HG02840 (cell line): ENCODE measurements around the gene MTMR12.
"Not testable (repeated sequence)": the region's sequence is repeated elsewhere in the genome, so short reads cannot be mapped to it uniquely, and the experiment has no call there.

Source experiments
- ATAC-seq: cut with Tn5 transposase; IDR thresholded peaks from one replicate; pipeline ENCODE4 v1.9.1; 2021; ENCODE audit warnings: mild to moderate bottlenecking, moderate library complexity, moderate number of reproducible peaks; ENCODE audit not compliant: unreplicated experiment, low FRiP score

Gene MTMR12

GRCh38 chr5:32245742-32246141, 67.0 kb downstream of the MTMR12 start:
- no peak for ATAC-seq

DNA sequence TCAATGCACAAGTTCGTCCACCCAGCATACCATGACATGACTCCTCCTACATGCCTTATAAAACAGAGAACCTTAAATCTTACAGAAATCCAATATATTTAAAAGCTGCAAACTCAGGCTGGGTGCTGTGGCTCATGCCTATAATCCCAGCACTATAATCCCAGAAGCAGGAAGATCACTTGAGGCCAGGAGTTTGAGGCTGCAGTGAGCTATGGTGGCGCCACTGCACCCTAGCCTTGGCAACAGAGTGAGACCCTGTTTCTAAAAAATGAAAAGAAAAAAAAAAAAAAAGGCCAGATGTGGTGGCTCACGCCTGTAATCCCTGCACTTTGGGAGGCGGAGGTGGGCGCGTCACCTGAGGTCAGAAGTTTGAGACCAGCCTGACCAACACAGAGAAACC, 68.7 kb downstream of the MTMR12 start:
- no peak for ATAC-seq

GRCh38 chr5:32241034-32241783, 71.5 kb downstream of the MTMR12 start:
- no peak for ATAC-seq

DNA sequence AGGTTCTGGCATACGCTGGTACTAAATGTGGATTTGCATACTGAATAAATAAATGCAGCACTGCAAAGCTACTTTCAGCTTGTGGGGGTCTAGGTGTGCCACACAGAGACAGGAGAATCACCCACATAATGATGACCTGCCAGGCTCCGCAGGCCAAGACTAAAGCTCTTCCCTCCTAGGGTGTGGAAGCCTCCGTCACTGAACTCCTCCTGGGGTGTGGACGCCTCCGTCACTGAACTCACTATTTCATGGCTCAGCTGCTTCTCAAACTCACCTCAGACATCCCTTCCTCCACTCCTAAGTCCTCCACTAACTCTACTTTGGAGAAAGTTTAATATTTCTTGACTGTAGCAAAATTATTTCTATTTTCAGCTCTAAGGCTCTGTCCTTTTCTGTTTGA, 73.4 kb downstream of the MTMR12 start:
- ATAC-seq, result no peak

- ATAC-seq, result no peak
Measured at GRCh38 chr5:32233696-32234447, 78.9 kb downstream of the MTMR12 start.

DNA sequence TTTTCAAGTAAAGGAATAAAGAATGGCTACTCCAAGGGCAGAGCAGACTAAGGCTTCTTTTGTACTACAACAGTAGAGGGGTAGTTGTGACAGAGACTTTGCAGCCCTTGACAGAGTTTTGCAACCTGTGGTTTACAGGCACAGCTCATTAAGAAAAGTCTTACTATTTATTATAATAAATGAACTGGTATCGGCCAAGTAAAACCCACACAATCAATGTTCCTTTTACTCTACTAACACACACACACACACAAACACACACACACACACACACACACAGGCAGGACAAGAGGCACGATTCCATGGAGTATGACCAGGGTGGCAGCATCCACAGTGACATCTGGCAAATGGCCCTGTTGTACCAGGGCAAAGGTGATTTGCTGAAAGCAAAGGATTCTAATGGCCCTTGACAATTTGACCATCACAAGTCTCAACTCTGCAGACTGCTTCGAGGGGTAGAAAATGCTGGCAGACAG, 79.5 kb downstream of the MTMR12 start:
- no peak for ATAC-seq

DNA sequence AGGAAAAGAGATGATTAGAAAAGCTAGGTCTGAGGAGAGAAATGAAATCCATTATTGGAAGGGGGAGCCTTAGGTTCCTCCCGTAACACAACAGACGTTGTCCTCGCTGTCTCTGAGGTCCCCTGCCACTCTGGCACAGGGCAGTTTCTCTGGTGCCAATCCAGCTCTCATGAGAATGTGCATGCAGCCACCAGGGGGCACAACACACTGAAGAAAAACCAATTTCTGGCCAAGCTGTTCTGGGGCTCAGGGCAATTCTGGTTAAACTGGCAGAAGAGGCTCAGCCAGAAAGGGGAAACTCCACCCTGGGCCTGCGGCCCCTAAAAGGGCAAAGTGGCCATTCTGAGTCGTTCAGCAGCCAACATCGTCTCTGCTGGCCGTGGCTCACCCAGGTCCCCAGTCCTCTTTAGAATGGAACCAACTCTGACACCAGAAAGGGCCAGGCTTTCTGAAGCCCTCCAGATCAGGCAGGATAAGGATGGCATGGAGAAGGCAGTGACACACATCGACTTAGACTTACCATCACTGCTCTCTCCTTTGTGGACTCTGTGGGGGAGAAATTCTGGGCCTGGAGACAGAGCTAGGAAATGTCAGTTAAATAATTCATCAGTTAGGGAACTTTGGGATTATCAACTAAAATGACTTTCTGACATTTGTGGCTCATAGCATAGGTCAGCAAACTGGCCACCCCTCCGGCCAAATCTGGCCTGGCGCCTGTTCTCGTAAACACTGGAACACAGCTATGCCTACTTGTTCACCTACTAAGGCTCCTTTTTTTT, 80.1 kb downstream of the MTMR12 start:
- ATAC-seq, result peak; percentile 77

DNA sequence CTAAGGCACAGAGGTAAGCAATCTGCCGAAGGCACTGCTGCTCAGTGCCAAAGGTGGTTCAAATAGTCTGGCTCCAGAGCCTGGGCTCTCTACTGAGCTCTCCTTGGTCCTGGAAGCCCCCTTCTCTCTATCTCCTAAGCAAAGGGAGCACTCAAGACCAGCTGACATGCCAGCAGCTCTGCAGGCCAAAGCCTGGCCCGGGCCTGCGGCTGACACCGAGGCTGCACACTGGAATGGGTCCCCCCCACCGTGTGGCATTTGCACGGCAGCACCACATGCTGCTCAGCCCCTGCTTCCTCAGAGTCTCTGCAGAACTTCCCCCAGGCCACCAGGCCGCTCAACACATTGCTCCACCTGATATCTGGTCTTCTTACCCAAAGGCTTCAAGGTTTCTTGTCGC, 80.8 kb downstream of the MTMR12 start:
- ATAC-seq, result peak; percentile 11

GRCh38 chr5:32231241-32231640, 81.5 kb downstream of the MTMR12 start:
- ATAC-seq, result no peak

GRCh38 chr5:32230356-32231099, 82.2 kb downstream of the MTMR12 start:
- ATAC-seq, result no peak

GRCh38 chr5:32229586-32229985, 83.2 kb downstream of the MTMR12 start:
- no peak for ATAC-seq

- no peak for ATAC-seq
Measured at GRCh38 chr5:32228816-32229215, 83.9 kb downstream of the MTMR12 start.

DNA sequence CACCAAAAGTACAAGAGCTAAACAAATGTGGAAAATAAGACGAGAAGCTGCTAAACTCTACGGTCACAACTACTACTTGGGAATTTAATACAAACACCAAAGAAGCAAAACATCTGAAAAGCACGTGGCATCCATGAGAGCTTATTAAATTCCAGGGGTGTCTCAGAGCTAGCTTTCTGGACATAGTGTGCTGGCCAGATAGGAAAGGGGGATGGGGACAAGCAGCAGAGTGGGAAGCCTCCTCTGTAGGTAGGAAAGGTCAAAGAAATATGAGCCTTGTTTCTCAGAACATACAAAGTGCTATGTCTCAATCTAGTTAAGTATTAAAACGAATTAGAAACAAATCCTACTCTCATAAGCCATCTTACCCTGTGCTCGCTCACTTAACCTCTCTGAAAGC, 87.3 kb downstream of the MTMR12 start:
- ATAC-seq, result no peak

DNA sequence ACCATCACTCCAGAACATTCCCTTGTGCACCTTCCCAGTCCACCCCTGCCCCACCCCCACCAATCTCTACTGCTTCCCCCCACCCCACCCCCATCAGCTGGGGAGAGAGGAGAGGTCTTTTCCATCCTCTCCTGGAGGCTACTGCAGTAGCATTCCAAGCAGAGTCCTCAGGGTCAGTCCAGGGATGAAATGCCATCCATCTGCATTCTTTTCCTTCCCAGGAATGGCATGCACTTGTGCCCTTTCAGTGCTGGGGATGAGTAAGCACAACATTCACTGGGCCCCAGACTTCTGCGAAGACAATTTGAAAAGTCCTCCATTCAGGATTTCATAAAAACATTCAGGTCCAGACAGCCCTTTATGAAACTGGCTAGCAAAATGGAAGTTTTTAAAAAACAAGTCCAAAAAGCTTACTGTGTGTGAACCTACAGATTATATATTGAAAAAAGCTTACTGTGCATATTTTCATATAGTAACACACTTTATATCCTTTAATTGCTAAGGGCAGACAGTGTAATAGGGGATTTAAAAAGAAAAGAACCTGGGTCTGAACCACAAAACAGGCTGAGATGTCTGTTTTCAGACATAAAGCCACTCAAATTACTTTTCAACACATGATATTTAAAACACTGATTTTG, 88.6 kb downstream of the MTMR12 start:
- no peak for ATAC-seq

DNA sequence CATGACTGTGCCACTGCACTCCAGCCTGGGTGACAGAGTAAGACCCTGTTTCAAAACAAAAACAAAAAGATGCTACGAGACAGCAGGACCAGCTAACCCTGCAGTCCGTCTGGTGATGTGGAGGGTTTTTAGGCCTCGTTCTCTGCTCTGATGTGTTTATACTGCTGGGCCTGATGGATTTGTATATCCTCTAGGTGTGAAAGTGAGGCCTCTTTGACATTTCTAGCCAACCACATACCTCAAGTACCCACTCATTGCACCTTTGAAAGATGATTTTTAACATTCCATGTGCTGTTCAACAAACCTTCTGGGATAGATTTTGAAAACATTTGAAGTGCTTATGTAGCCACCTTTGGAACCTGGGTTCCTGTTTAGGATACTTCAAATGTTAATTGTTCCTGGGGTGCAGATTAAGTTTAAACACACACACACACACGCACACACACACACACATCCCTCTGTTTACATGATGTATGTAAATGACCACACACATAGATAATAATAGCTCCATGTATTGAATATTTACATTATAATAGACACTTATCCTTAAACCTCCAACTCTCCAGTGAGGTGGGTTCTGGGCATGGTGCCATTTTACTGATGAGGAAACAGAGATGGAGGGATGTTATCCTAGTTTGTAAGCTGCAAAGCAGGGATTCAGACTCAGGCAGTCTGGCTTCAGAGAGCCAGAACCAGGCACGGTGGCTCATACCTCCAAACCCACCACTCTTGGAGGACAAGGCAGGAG, 89.8 kb downstream of the MTMR12 start:
- ATAC-seq, result no peak

- no peak for ATAC-seq
Measured at GRCh38 chr5:32217886-32218396, 94.8 kb downstream of the MTMR12 start.

- not testable (repeated sequence) for ATAC-seq
Measured at GRCh38 chr5:32214344-32214743, 98.4 kb downstream of the MTMR12 start.

- ATAC-seq, result no peak
Measured at GRCh38 chr5:32210151-32210550, 102.6 kb downstream of the MTMR12 start.

DNA sequence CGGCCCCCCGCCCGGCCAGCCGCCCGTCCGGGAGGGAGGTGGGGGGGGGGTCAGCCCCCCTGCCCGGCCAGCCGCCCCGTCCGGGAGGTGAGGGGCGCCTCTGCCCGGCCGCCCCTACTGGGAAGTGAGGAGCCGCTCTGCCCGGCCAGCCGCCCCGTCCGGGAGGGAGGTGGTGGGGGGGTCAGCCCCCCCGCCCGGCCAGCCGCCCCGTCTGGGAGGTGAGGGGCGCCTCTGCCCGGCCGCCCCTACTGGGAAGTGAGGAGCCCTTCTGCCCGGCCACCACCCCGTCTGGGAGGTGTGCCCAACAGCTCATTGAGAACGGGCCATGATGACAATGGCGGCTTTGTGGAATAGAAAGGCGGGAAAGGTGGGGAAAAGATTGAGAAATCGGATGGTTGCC, 103.9 kb downstream of the MTMR12 start:
- ATAC-seq, result not testable (repeated sequence)
